ENCODE data around the gene ZNF76.

GRCh38 chr6:35275744-35276260 is 16.3 kb downstream of the ZNF76 start:
- no peak for TF ChIP-seq CTCF (IDR thresholded peaks at IDR 0.05)
- TF ChIP-seq POLR2A (IDR thresholded peaks at IDR 0.05): no peak
